ENCODE data around the gene VPS9D1. TPM values are rescaled to one million over a fixed set of nuclear protein-coding genes. Genes with fewer than 3 reads are reported as not detected.
"Not testable (repeated sequence)": the region's sequence is repeated elsewhere in the genome, so short reads cannot be mapped to it uniquely, and the experiment has no call there.

VPS9D1 gene
- total RNA-seq, 1 donor from 2014 or later = 20.2 TPM

- Mint-ChIP-seq H3K4me3 (peak overlapping the region; percentile 83), H3K27me3 (ENCODE audit: low read depth) (peaks cover 3% of the 10 kb centered on the region), H3K9me3 (no peaks in the 10 kb centered on the region), H3K36me3 (ENCODE audit: low read depth) (peaks cover 3% of the 10 kb centered on the region), H3K27ac (ENCODE audit: unreplicated experiment) (no peak overlapping the region), H3K4me1 (peaks cover 13% of the 10 kb centered on the region)
- DNase-seq (ENCODE audit: low read depth, low spot score) = no peak
- TF ChIP-seq CTCF (conservative IDR thresholded peaks at IDR 0.05) = peak; percentile 43
Observed at GRCh38 chr16:89700649-89701424, 19.9 kb downstream of the VPS9D1 start.

GRCh38 chr16:89700100-89700648 lies 20.5 kb downstream of the VPS9D1 start:
- Mint-ChIP-seq H3K4me3 (peak overlapping the region; percentile 83), H3K9me3 (no peaks in the 10 kb centered on the region), H3K27me3 (ENCODE audit: low read depth) (peaks cover 3% of the 10 kb centered on the region), H3K4me1 (peaks cover 12% of the 10 kb centered on the region), H3K36me3 (ENCODE audit: low read depth) (peaks cover 3% of the 10 kb centered on the region), H3K27ac (ENCODE audit: unreplicated experiment) (no peak overlapping the region)
- TF ChIP-seq CTCF (conservative IDR thresholded peaks at IDR 0.05) = peak; percentile 78
- peak; percentile 98 for DNase-seq (ENCODE audit: low read depth, low spot score)

- not testable (repeated sequence) for DNase-seq (ENCODE audit: low read depth, low spot score); H3K27me3 Mint-ChIP-seq (ENCODE audit: low read depth); H3K9me3 Mint-ChIP-seq; H3K27ac Mint-ChIP-seq (ENCODE audit: unreplicated experiment); H3K36me3 Mint-ChIP-seq (ENCODE audit: low read depth)
- H3K4me1 Mint-ChIP-seq = peaks cover 12% of the 10 kb centered on the region
- peak overlapping the region; percentile 83 for H3K4me3 Mint-ChIP-seq
Observed at GRCh38 chr16:89699629-89700099, 21.0 kb downstream of the VPS9D1 start.

- H3K36me3 Mint-ChIP-seq (ENCODE audit: low read depth); H3K4me3 Mint-ChIP-seq; H3K27me3 Mint-ChIP-seq (ENCODE audit: low read depth); H3K27ac Mint-ChIP-seq (ENCODE audit: unreplicated experiment); DNase-seq (ENCODE audit: low read depth, low spot score); H3K9me3 Mint-ChIP-seq: not testable (repeated sequence)
- H3K4me1 Mint-ChIP-seq = peaks cover 12% of the 10 kb centered on the region
Observed at GRCh38 chr16:89698717-89699116, 22.0 kb downstream of the VPS9D1 start.

DNA sequence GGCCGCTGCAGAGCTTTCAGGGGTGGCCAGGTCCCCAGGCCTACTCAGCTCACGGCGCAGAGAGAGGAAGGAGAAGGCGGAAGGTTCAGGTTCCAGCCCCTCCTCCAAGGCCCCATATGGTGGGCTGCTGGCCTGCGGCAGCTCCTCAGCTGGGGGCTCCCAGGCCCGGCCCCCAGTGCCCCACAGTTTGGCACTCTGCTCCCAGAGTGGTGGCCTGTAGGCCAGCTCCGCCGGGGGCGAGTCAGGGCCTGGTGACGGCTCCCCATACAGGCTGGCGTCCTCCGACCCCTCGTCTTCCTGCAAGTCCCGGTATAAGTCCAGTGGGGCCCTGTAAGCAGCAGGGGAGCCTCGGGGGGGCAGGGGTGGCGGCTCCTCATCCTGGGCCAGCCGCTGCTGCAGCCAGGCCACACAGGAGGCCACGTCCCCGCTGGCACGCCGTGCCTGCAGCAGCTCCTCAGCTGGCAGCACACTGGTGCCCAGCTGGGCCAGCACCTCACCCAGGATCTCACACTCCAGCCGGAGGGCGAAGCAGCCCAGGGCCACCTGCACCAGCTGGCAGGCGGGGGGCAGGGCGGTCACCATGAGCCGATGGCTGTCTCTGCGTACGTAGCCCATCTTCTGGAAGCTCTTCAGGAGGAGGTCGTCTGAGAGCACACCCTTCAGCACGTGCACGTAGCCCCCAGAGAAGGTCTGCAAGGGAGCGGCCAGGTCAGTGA lies 22.9 kb downstream of the VPS9D1 start:
- Mint-ChIP-seq H3K4me3 (peak overlapping the region; percentile 41), H3K27ac (ENCODE audit: unreplicated experiment) (no peak overlapping the region), H3K27me3 (ENCODE audit: low read depth) (no peaks in the 10 kb centered on the region), H3K4me1 (peaks cover 12% of the 10 kb centered on the region), H3K9me3 (no peaks in the 10 kb centered on the region), H3K36me3 (ENCODE audit: low read depth) (peaks cover 7% of the 10 kb centered on the region)
- no peak for DNase-seq (ENCODE audit: low read depth, low spot score)
- TF ChIP-seq CTCF (conservative IDR thresholded peaks at IDR 0.05) = no peak

GRCh38 chr16:89697161-89697615 lies 23.5 kb downstream of the VPS9D1 start:
- Mint-ChIP-seq H3K27me3 (ENCODE audit: low read depth) (no peaks in the 10 kb centered on the region), H3K4me1 (peaks cover 12% of the 10 kb centered on the region), H3K4me3 (no peak overlapping the region), H3K9me3 (no peaks in the 10 kb centered on the region), H3K36me3 (ENCODE audit: low read depth) (peaks cover 7% of the 10 kb centered on the region), H3K27ac (ENCODE audit: unreplicated experiment) (no peak overlapping the region)
- TF ChIP-seq CTCF (conservative IDR thresholded peaks at IDR 0.05) = no peak
- DNase-seq (ENCODE audit: low read depth, low spot score) = no peak
